ENCODE data around the gene BTD.

Gene BTD

GRCh38 chr3:15681668-15682067 lies 80.1 kb downstream of the BTD start:
- no peak for ATAC-seq
- TF ChIP-seq, protein P1, sequence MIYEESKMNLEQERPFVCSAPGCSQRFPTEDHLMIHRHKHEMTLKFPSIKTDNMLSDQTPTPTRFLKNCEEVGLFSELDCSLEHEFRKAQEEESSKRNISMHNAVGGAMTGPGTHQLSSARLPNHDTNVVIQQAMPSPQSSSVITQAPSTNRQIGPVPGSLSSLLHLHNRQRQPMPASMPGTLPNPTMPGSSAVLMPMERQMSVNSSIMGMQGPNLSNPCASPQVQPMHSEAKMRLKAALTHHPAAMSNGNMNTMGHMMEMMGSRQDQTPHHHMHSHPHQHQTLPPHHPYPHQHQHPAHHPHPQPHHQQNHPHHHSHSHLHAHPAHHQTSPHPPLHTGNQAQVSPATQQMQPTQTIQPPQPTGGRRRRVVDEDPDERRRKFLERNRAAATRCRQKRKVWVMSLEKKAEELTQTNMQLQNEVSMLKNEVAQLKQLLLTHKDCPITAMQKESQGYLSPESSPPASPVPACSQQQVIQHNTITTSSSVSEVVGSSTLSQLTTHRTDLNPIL (CRISPR knock-in tag; IDR thresholded peaks at IDR 0.05; ENCODE audit: low read depth) = no peak
- TF ChIP-seq ARNTL (CRISPR knock-in tag; IDR thresholded peaks at IDR 0.05; ENCODE audit: borderline replicate concordance, low read depth) (no peak), GLIS3 (CRISPR knock-in tag; IDR thresholded peaks at IDR 0.05) (no peak), ZNF8 (CRISPR knock-in tag; IDR thresholded peaks at IDR 0.05) (no peak), OSR1 (CRISPR knock-in tag; IDR thresholded peaks at IDR 0.05) (no peak), ESRRG (CRISPR knock-in tag; IDR thresholded peaks at IDR 0.05) (no peak), RARB (CRISPR knock-in tag; IDR thresholded peaks at IDR 0.05) (no peak)

- ATAC-seq = no peak; the same call in 2 of the 3 replicates
- TF ChIP-seq ISL1 (CRISPR knock-in tag; IDR thresholded peaks at IDR 0.05) (no peak), PPARA (CRISPR knock-in tag; IDR thresholded peaks at IDR 0.05; ENCODE audit: borderline replicate concordance) (no peak), ZFP30 (CRISPR knock-in tag; IDR thresholded peaks at IDR 0.05) (no peak), ZC3H10 (CRISPR knock-in tag; IDR thresholded peaks at IDR 0.05) (no peak)
- TF ChIP-seq, protein P2, sequence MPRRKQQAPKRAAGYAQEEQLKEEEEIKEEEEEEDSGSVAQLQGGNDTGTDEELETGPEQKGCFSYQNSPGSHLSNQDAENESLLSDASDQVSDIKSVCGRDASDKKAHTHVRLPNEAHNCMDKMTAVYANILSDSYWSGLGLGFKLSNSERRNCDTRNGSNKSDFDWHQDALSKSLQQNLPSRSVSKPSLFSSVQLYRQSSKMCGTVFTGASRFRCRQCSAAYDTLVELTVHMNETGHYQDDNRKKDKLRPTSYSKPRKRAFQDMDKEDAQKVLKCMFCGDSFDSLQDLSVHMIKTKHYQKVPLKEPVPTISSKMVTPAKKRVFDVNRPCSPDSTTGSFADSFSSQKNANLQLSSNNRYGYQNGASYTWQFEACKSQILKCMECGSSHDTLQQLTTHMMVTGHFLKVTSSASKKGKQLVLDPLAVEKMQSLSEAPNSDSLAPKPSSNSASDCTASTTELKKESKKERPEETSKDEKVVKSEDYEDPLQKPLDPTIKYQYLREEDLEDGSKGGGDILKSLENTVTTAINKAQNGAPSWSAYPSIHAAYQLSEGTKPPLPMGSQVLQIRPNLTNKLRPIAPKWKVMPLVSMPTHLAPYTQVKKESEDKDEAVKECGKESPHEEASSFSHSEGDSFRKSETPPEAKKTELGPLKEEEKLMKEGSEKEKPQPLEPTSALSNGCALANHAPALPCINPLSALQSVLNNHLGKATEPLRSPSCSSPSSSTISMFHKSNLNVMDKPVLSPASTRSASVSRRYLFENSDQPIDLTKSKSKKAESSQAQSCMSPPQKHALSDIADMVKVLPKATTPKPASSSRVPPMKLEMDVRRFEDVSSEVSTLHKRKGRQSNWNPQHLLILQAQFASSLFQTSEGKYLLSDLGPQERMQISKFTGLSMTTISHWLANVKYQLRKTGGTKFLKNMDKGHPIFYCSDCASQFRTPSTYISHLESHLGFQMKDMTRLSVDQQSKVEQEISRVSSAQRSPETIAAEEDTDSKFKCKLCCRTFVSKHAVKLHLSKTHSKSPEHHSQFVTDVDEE (CRISPR knock-in tag; IDR thresholded peaks at IDR 0.05) = no peak
Measured at GRCh38 chr3:15682561-15683185, 81.1 kb downstream of the BTD start.

DNA sequence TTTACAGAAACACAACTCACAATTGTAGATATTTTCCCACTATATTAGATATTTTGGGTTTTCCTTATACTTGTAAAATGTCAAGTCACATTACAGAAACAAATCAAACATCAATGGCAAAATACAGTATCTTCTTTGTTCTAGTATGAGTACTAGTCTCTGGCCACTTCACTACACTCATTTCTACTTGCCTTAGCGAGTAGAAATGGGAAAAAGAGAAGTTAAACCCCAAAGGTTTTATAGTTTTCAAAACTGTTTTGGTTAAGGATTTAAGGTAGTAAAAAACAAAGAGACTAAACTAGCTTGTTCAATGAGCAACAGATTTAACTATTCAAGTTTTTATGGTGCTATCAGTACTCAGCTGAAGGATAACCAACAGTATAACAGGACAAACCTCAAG lies 81.7 kb downstream of the BTD start:
- TF ChIP-seq ZNF70 (CRISPR knock-in tag; IDR thresholded peaks at IDR 0.05) (no peak), BACH2 (CRISPR knock-in tag; IDR thresholded peaks at IDR 0.05; ENCODE audit: borderline replicate concordance) (no peak), CSDC2 (CRISPR knock-in tag; IDR thresholded peaks at IDR 0.05) (no peak), TOX (CRISPR knock-in tag; IDR thresholded peaks at IDR 0.05; ENCODE audit: borderline replicate concordance) (no peak), ZFP30 (CRISPR knock-in tag; IDR thresholded peaks at IDR 0.05) (no peak), ARNTL (CRISPR knock-in tag; IDR thresholded peaks at IDR 0.05; ENCODE audit: borderline replicate concordance, low read depth) (no peak), ZNF8 (CRISPR knock-in tag; IDR thresholded peaks at IDR 0.05) (no peak), PATZ1 (CRISPR knock-in tag; IDR thresholded peaks at IDR 0.05; ENCODE audit: borderline replicate concordance) (no peak), SNAI2 (CRISPR knock-in tag; IDR thresholded peaks at IDR 0.05) (no peak)
- TF ChIP-seq, protein P3, sequence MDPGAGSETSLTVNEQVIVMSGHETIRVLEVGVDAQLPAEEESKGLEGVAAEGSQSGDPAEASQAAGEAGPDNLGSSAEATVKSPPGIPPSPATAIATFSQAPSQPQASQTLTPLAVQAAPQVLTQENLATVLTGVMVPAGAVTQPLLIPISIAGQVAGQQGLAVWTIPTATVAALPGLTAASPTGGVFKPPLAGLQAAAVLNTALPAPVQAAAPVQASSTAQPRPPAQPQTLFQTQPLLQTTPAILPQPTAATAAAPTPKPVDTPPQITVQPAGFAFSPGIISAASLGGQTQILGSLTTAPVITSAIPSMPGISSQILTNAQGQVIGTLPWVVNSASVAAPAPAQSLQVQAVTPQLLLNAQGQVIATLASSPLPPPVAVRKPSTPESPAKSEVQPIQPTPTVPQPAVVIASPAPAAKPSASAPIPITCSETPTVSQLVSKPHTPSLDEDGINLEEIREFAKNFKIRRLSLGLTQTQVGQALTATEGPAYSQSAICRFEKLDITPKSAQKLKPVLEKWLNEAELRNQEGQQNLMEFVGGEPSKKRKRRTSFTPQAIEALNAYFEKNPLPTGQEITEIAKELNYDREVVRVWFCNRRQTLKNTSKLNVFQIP (CRISPR knock-in tag; IDR thresholded peaks at IDR 0.05; ENCODE audit: borderline replicate concordance, low read depth) = no peak
- TF ChIP-seq, protein P2 (CRISPR knock-in tag; IDR thresholded peaks at IDR 0.05) = no peak
- TF ChIP-seq, protein P1 (CRISPR knock-in tag; IDR thresholded peaks at IDR 0.05; ENCODE audit: low read depth) = no peak
- no peak for ATAC-seq

Measured in SK-N-SH treated with all-trans-retinoic acid at 6 μM for 48 hours (cell line).